Measurements from ENCODE around the gene MAML3. TPM values are rescaled to one million over a fixed set of nuclear protein-coding genes. Genes with fewer than 3 reads are reported as not detected.

The MAML3 gene
- total and polyA plus RNA-seq, 10 donors = 0.63 to 18.4 (median 12.7) TPM

GRCh38 chr4:139770361-139770760, 383.6 kb downstream of the MAML3 start:
- H3K27ac ChIP-seq = peak overlapping the region in 3 of 8 donors; percentile 19 to 36 (median 20)
- no peak for DNase-seq
- 62 to 78% (median 67%) methylated on average over 4 of the region's 4 CpGs for WGBS, 5 donors

GRCh38 chr4:139769364-139769763, 384.6 kb downstream of the MAML3 start:
- H3K27ac ChIP-seq = no peak overlapping the region
- no peak overlapping the region for H3K4me3 ChIP-seq
- no peaks in the 10 kb centered on the region for H3K27me3 ChIP-seq (replicated peaks in 1 of 7)
- no peak for DNase-seq
- intact Hi-C loops (cut with DNase I; ENCODE audit: low total_unique reads) = no loop called here
- no peaks in the 10 kb centered on the region for H3K36me3 ChIP-seq
- H3K9me3 ChIP-seq = no peaks in the 10 kb centered on the region
- TF ChIP-seq CTCF (IDR thresholded peaks at IDR 0.05 in 8 of 11, conservative IDR thresholded peaks at IDR 0.05 in 3 of 11) (no peak), POLR2AphosphoS5 (IDR thresholded peaks at IDR 0.05) (no peak), POLR2A (IDR thresholded peaks at IDR 0.05) (no peak)
- WGBS, 5 donors = 69 to 91% (median 82%) methylated on average over 4 of the region's 4 CpGs
- peaks cover 0 to 44% (median 19%) of the 10 kb centered on the region in 6 donors for H3K4me1 ChIP-seq

More at GRCh38 chr4:139770361-139770760, 383.6 kb downstream of the MAML3 start:
- Histone ChIP-seq H3K9me3 (no peaks in the 10 kb centered on the region), H3K36me3 (no peaks in the 10 kb centered on the region), H3K4me1 (peaks cover 0 to 34% (median 10%) of the 10 kb centered on the region in 6 donors), H3K4me3 (no peak overlapping the region), H3K27me3 (replicated peaks in 1 of 7) (no peaks in the 10 kb centered on the region)
- TF ChIP-seq CTCF (IDR thresholded peaks at IDR 0.05 in 8 of 11, conservative IDR thresholded peaks at IDR 0.05 in 3 of 11) = no peak
- TF ChIP-seq POLR2A (IDR thresholded peaks at IDR 0.05) = no peak
- no peak for TF ChIP-seq POLR2AphosphoS5 (IDR thresholded peaks at IDR 0.05)
- intact Hi-C loops (cut with DNase I; ENCODE audit: low total_unique reads) = no loop called here

GRCh38 chr4:139768896-139769295, 385.1 kb downstream of the MAML3 start:
- WGBS, 5 donors = 86 to 95% (median 88%) methylated on average over 4 of the region's 4 CpGs
- H3K4me3 ChIP-seq = no peak overlapping the region
- H3K27me3 ChIP-seq (replicated peaks in 1 of 7) = no peaks in the 10 kb centered on the region
- DNase-seq = no peak
- H3K9me3 ChIP-seq = no peaks in the 10 kb centered on the region
- no peak overlapping the region for H3K27ac ChIP-seq
- H3K36me3 ChIP-seq = no peaks in the 10 kb centered on the region
- intact Hi-C loops (cut with DNase I; ENCODE audit: low total_unique reads) = no loop called here
- H3K4me1 ChIP-seq = peaks cover 2 to 48% (median 23%) of the 10 kb centered on the region in 6 donors
- no peak for TF ChIP-seq POLR2A (IDR thresholded peaks at IDR 0.05)
- TF ChIP-seq CTCF (IDR thresholded peaks at IDR 0.05 in 8 of 11, conservative IDR thresholded peaks at IDR 0.05 in 3 of 11) = no peak

- Histone ChIP-seq H3K4me3 (no peak overlapping the region), H3K27me3 (replicated peaks in 1 of 7) (no peaks in the 10 kb centered on the region), H3K4me1 (peaks cover 7 to 54% (median 29%) of the 10 kb centered on the region in 6 donors), H3K9me3 (no peaks in the 10 kb centered on the region), H3K36me3 (no peaks in the 10 kb centered on the region), H3K27ac (no peak overlapping the region)
- TF ChIP-seq POLR2A (IDR thresholded peaks at IDR 0.05) (no peak), POLR2AphosphoS5 (IDR thresholded peaks at IDR 0.05) (no peak), CTCF (IDR thresholded peaks at IDR 0.05 in 8 of 11, conservative IDR thresholded peaks at IDR 0.05 in 3 of 11) (no peak)
- intact Hi-C loops (cut with DNase I; ENCODE audit: low total_unique reads) = no loop called here
- no peak for DNase-seq
- 65 to 90% (median 79%) methylated on average over 1 of the region's 1 CpG for WGBS, 5 donors
Observed at GRCh38 chr4:139768366-139768765, 385.6 kb downstream of the MAML3 start.

All from spleen (tissue), 11 donors.